ENCODE results near the gene TSEN2.

Gene TSEN2

DNA sequence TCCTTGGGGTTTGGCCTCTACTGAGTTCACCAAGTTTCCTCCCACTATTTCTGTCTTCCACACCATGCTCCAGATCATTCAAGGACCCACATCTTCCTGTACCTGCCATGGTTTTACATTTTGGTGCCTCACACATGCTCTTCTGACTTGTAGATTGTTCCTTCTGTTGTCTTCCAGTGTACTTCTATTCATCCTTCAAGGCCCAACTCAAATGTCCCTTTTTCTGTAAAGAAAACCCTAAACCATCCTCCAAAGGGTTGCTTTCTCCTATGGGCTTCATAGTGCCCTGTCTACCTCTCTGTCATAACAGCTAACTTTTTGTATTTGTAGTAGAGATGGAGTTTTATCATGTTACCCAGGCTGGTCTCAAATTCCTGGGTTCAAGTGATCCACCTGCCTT, 20.1 kb upstream of the TSEN2 start:
- no peak for TF ChIP-seq TCF12 (IDR thresholded peaks at IDR 0.05; ENCODE audit: low read depth)
- TF ChIP-seq TAF1 (IDR thresholded peaks at IDR 0.05; ENCODE audit: low read depth), result no peak
- no peak for TF ChIP-seq EGR1 (IDR thresholded peaks at IDR 0.05)
- TF ChIP-seq, protein P1, sequence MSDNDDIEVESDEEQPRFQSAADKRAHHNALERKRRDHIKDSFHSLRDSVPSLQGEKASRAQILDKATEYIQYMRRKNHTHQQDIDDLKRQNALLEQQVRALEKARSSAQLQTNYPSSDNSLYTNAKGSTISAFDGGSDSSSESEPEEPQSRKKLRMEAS (IDR thresholded peaks at IDR 0.05), result no peak

DNA sequence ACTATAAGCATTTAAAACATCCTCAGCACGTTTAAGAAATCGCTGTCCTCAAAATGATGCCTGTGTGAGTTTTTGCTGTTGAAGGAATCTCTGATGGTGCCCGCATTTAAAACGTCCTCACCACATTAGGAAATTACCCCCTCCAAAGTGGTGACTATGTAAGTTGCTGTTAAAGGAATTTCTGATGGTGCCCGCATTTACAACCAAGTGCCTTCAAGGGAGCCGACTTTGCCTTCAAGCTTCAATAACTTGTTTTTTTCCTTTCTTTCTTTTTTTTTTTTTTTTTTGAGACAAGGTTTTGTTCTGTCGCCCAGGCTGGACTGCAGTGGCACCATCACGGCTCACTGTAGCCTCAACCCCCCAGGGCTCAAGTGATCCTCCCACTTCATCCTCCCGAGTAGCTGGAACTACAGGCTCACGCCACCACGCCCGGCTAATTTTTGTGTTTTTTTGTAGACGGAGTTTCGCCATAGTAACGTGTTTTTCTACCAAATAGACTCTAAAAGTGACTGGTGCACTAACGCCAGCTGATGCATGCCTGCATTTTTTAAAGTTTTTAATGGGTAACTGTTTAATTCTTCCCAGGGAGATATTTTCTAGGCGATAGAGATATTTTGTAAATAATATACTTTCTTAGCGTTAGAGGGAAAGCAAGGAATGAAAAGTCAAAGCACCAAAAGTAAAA, 19.0 kb upstream of the TSEN2 start:
- TF ChIP-seq FOXM1 (IDR thresholded peaks at IDR 0.05; ENCODE audit: borderline replicate concordance, low read depth) (no peak), YY1 (IDR thresholded peaks at IDR 0.05; ENCODE audit: low read depth) (no peak), TCF12 (IDR thresholded peaks at IDR 0.05; ENCODE audit: low read depth) (no peak), RAD21 (IDR thresholded peaks at IDR 0.05; ENCODE audit: low read depth) (no peak), CEBPB (IDR thresholded peaks at IDR 0.05) (no peak), CREB1 (IDR thresholded peaks at IDR 0.05; ENCODE audit: low read depth) (no peak), TAF1 (IDR thresholded peaks at IDR 0.05; ENCODE audit: low read depth) (no peak), ZBTB7A (IDR thresholded peaks at IDR 0.05; ENCODE audit: low read depth) (no peak)
- TF ChIP-seq, protein P2, sequence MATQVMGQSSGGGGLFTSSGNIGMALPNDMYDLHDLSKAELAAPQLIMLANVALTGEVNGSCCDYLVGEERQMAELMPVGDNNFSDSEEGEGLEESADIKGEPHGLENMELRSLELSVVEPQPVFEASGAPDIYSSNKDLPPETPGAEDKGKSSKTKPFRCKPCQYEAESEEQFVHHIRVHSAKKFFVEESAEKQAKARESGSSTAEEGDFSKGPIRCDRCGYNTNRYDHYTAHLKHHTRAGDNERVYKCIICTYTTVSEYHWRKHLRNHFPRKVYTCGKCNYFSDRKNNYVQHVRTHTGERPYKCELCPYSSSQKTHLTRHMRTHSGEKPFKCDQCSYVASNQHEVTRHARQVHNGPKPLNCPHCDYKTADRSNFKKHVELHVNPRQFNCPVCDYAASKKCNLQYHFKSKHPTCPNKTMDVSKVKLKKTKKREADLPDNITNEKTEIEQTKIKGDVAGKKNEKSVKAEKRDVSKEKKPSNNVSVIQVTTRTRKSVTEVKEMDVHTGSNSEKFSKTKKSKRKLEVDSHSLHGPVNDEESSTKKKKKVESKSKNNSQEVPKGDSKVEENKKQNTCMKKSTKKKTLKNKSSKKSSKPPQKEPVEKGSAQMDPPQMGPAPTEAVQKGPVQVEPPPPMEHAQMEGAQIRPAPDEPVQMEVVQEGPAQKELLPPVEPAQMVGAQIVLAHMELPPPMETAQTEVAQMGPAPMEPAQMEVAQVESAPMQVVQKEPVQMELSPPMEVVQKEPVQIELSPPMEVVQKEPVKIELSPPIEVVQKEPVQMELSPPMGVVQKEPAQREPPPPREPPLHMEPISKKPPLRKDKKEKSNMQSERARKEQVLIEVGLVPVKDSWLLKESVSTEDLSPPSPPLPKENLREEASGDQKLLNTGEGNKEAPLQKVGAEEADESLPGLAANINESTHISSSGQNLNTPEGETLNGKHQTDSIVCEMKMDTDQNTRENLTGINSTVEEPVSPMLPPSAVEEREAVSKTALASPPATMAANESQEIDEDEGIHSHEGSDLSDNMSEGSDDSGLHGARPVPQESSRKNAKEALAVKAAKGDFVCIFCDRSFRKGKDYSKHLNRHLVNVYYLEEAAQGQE (IDR thresholded peaks at IDR 0.05; ENCODE audit: low read depth), result no peak
- TF ChIP-seq, protein P3, sequence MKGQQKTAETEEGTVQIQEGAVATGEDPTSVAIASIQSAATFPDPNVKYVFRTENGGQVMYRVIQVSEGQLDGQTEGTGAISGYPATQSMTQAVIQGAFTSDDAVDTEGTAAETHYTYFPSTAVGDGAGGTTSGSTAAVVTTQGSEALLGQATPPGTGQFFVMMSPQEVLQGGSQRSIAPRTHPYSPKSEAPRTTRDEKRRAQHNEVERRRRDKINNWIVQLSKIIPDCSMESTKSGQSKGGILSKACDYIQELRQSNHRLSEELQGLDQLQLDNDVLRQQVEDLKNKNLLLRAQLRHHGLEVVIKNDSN (IDR thresholded peaks at IDR 0.05), result no peak

DNA sequence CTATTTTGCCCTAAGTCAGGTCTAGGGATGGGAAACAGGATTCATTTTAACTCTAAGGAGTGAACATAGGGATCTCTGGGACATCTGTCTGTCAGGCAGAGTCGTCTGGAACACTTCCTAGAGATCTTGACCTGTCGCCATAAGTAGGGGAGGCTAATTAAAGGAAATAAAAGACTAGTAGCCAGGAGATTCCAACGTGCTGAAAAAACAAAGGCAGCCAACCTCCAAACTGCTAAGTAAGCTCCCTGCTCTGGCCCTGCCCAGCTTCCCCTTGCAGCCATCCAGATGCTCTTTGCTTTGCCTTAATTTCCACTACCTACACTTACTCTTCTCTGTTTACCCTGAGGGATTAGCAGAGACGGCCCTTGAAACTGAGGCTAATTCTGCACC, 18.4 kb upstream of the TSEN2 start:
- TF ChIP-seq NFIC (IDR thresholded peaks at IDR 0.05) (no peak), EP300 (IDR thresholded peaks at IDR 0.05; ENCODE audit: borderline replicate concordance) (no peak), RAD21 (IDR thresholded peaks at IDR 0.05; ENCODE audit: low read depth) (no peak), TEAD4 (IDR thresholded peaks at IDR 0.05) (no peak), YY1 (IDR thresholded peaks at IDR 0.05; ENCODE audit: low read depth) (no peak), EGR1 (IDR thresholded peaks at IDR 0.05) (no peak), CREB1 (IDR thresholded peaks at IDR 0.05; ENCODE audit: low read depth) (no peak), ZBTB7A (IDR thresholded peaks at IDR 0.05; ENCODE audit: low read depth) (no peak), TCF12 (IDR thresholded peaks at IDR 0.05; ENCODE audit: low read depth) (no peak), FOXM1 (IDR thresholded peaks at IDR 0.05; ENCODE audit: borderline replicate concordance, low read depth) (no peak)
- TF ChIP-seq, protein P1 (IDR thresholded peaks at IDR 0.05), result no peak
- TF ChIP-seq, protein P3 (IDR thresholded peaks at IDR 0.05), result no peak

DNA sequence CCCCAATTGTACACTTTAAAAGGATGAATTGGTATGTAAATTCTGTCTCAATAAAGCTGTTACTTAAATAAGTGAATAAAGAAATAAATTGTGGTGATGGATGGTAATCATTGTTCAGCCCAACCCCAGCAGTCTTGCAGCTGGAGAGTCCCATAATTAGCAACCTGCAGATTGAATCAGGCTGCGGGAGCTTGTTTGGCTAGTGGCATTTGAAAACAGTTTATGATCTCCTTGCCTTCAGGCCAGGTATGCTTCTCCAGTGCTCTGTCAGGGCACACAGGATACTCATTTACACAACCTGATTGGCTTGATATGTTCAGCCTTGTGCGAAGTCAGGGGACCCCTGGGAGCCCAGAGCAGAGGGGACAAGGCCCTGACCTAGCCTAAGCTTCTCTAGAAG, 16.5 kb upstream of the TSEN2 start:
- TF ChIP-seq FOXM1 (IDR thresholded peaks at IDR 0.05; ENCODE audit: borderline replicate concordance, low read depth) (no peak), EP300 (IDR thresholded peaks at IDR 0.05; ENCODE audit: borderline replicate concordance) (no peak), TAF1 (IDR thresholded peaks at IDR 0.05; ENCODE audit: low read depth) (no peak), TEAD4 (IDR thresholded peaks at IDR 0.05) (no peak), NFIC (IDR thresholded peaks at IDR 0.05) (no peak), TCF12 (IDR thresholded peaks at IDR 0.05; ENCODE audit: low read depth) (no peak), RAD21 (IDR thresholded peaks at IDR 0.05; ENCODE audit: low read depth) (no peak), CREB1 (IDR thresholded peaks at IDR 0.05; ENCODE audit: low read depth) (no peak), ZBTB7A (IDR thresholded peaks at IDR 0.05; ENCODE audit: low read depth) (no peak), EGR1 (IDR thresholded peaks at IDR 0.05) (no peak), CEBPB (IDR thresholded peaks at IDR 0.05) (no peak), YY1 (IDR thresholded peaks at IDR 0.05; ENCODE audit: low read depth) (no peak)
- TF ChIP-seq, protein P3 (IDR thresholded peaks at IDR 0.05), result no peak
- TF ChIP-seq, protein P2 (IDR thresholded peaks at IDR 0.05; ENCODE audit: low read depth), result no peak
- TF ChIP-seq, protein P1 (IDR thresholded peaks at IDR 0.05), result no peak

DNA sequence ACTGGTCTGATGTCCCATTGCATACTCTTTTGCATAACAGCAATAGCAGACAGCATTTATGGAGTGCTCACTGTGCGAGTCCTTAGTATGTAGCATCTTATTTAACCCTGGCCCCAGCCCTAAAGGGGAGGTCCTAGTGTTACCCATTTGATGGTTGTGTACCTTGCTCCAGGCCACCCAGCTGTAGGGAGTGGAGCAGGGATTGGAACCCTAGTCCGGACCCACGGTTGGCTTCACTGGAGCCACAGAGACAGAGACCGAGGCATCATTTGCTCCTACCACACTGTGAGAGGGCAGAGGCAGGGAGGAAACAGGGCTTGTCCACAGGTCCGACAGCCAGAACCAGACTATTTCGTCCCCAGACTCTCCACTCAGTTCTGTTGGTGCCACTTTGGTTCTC, 16.0 kb upstream of the TSEN2 start:
- no peak for TF ChIP-seq EGR1 (IDR thresholded peaks at IDR 0.05)
- TF ChIP-seq, protein P3 (IDR thresholded peaks at IDR 0.05), result no peak
- TF ChIP-seq RAD21 (IDR thresholded peaks at IDR 0.05; ENCODE audit: low read depth), result no peak
- TF ChIP-seq, protein P2 (IDR thresholded peaks at IDR 0.05; ENCODE audit: low read depth), result no peak
- TF ChIP-seq CEBPB (IDR thresholded peaks at IDR 0.05), result no peak
- no peak for TF ChIP-seq NFIC (IDR thresholded peaks at IDR 0.05)
- TF ChIP-seq TAF1 (IDR thresholded peaks at IDR 0.05; ENCODE audit: low read depth), result no peak
- TF ChIP-seq, protein P1 (IDR thresholded peaks at IDR 0.05), result no peak
- no peak for TF ChIP-seq YY1 (IDR thresholded peaks at IDR 0.05; ENCODE audit: low read depth)

Measured in Ishikawa (cell line).